H9 (cell line): Measurements from ENCODE around the gene PDE12. TPM values are rescaled to one million over a fixed set of nuclear protein-coding genes. Genes with fewer than 3 reads are reported as not detected.

Source experiments
- DNase-seq: peaks from one replicate; pipeline ENCODE4 v3.0.0-alpha.2; 2017
- H2AFZ ChIP-seq: one replicate; pipeline ENCODE4 v1.6.1; 2013; ENCODE audit warnings: mild to moderate bottlenecking, low read length, control low read depth, moderate library complexity
- H2AK5ac ChIP-seq: 2 replicates; pipeline ENCODE4 v1.6.1; 2013; ENCODE audit warnings: low read length, control low read depth, mixed read lengths; ENCODE audit not compliant: insufficient read length
- H2BK120ac ChIP-seq: one replicate; pipeline ENCODE4 v1.6.1; 2013; ENCODE audit warnings: low read depth, mild to moderate bottlenecking, low read length, control low read depth, inconsistent platforms; ENCODE audit not compliant: poor library complexity, severe bottlenecking
- H2BK12ac ChIP-seq: 2 replicates; pipeline ENCODE4 v1.6.1; 2013; ENCODE audit warnings: low read length, control low read depth, mixed read lengths, low read depth; ENCODE audit not compliant: insufficient read length
- H2BK15ac ChIP-seq: 2 replicates; pipeline ENCODE4 v1.6.1; 2013; ENCODE audit warnings: low read depth, low read length, control low read depth
- H2BK20ac ChIP-seq: one replicate; pipeline ENCODE4 v1.6.1; 2013; ENCODE audit warnings: low read depth, mild to moderate bottlenecking, low read length, control low read depth, inconsistent platforms; ENCODE audit not compliant: poor library complexity, severe bottlenecking
- H2BK5ac ChIP-seq: 2 replicates; pipeline ENCODE4 v1.6.1; 2013; ENCODE audit warnings: low read length, control low read depth, mixed read lengths; ENCODE audit not compliant: insufficient read length
- H3K14ac ChIP-seq: 2 replicates; pipeline ENCODE4 v1.6.1; 2013; ENCODE audit warnings: low read length, control low read depth; ENCODE audit not compliant: insufficient read depth
- H3K18ac ChIP-seq: 2 replicates; pipeline ENCODE4 v1.6.1; 2013; ENCODE audit warnings: low read depth, mild to moderate bottlenecking, mixed read lengths, low read length, control low read depth; ENCODE audit not compliant: insufficient read length
- H3K23ac ChIP-seq: 2 replicates; pipeline ENCODE4 v1.6.1; 2013; ENCODE audit warnings: low read length, control low read depth, mixed read lengths, low read depth; ENCODE audit not compliant: insufficient read length
- H3K23me2 ChIP-seq: 2 replicates; pipeline ENCODE4 v1.6.1; 2013; ENCODE audit warnings: low read depth, mild to moderate bottlenecking, mixed read lengths, low read length, control low read depth; ENCODE audit not compliant: insufficient read length, poor library complexity, severe bottlenecking
- H3K27ac ChIP-seq: 2 replicates; pipeline ENCODE4 v1.5.1; 2013; ENCODE audit warnings: low read length, control low read depth, mixed read lengths, low read depth; ENCODE audit not compliant: insufficient read length
- H3K27me3 ChIP-seq: 2 replicates; pipeline ENCODE4 v1.6.1; 2013; ENCODE audit warnings: low read length, control low read depth, inconsistent platforms; ENCODE audit not compliant: insufficient read depth
- H3K4ac ChIP-seq: 2 replicates; pipeline ENCODE4 v1.6.1; 2013; ENCODE audit warnings: low read depth, mild to moderate bottlenecking, control low read depth, inconsistent platforms, low read length, moderate library complexity
- H3K4me1 ChIP-seq: 2 replicates; pipeline ENCODE4 v1.6.1; 2013; ENCODE audit warnings: low read length, control low read depth, inconsistent platforms; ENCODE audit not compliant: insufficient read depth
- H3K4me2 ChIP-seq: 2 replicates; pipeline ENCODE4 v1.6.1; 2013; ENCODE audit warnings: low read length, control low read depth, mixed read lengths; ENCODE audit not compliant: insufficient read length, insufficient read depth
- H3K56ac ChIP-seq: 2 replicates; pipeline ENCODE4 v1.6.1; 2013; ENCODE audit warnings: low read depth, mild to moderate bottlenecking, mixed read lengths, low read length, control low read depth; ENCODE audit not compliant: insufficient read length
- H3K79me1 ChIP-seq: 2 replicates; pipeline ENCODE4 v1.6.1; 2013; ENCODE audit warnings: low read depth, mild to moderate bottlenecking, moderate library complexity, low read length, control low read depth, inconsistent platforms; ENCODE audit not compliant: insufficient read depth, poor library complexity, severe bottlenecking
- H3K79me2 ChIP-seq: 2 replicates; pipeline ENCODE4 v1.6.1; 2013; ENCODE audit warnings: low read length, control low read depth, inconsistent platforms; ENCODE audit not compliant: insufficient read depth
- H3K9ac ChIP-seq: 2 replicates; pipeline ENCODE4 v1.6.1; 2013; ENCODE audit warnings: low read length, control low read depth, mixed read lengths; ENCODE audit not compliant: insufficient read length; ENCODE audit errors: extremely low read depth
- H3K9me3 ChIP-seq: one replicate; pipeline ENCODE4 v1.6.1; 2013; ENCODE audit warnings: low read depth, low read length, inconsistent platforms; ENCODE audit not compliant: control insufficient read depth
- H3T11ph ChIP-seq: one replicate; pipeline ENCODE4 v1.6.1; 2013; ENCODE audit warnings: mild to moderate bottlenecking, low read length, control low read depth, inconsistent platforms
- H4K20me1 ChIP-seq: one replicate; pipeline ENCODE4 v1.6.1; 2013; ENCODE audit not compliant: control insufficient read depth, insufficient read length, insufficient read depth
- H4K5ac ChIP-seq: 2 replicates; pipeline ENCODE4 v1.6.1; 2013; ENCODE audit warnings: low read depth, mild to moderate bottlenecking, mixed read lengths, low read length, control low read depth; ENCODE audit not compliant: insufficient read length
- H4K8ac ChIP-seq: replicated peaks from 2 replicates; pipeline ENCODE4 v1.6.1; 2013; ENCODE audit warnings: low read length, control low read depth, mixed read lengths, low read depth; ENCODE audit not compliant: insufficient read length
- H4K91ac ChIP-seq: 2 replicates; pipeline ENCODE4 v1.6.1; 2013; ENCODE audit warnings: low read depth, mild to moderate bottlenecking, moderate library complexity, mixed read lengths, low read length, control low read depth; ENCODE audit not compliant: insufficient read length
- H3K27ac Mint-ChIP-seq, 3 experiments: 2 replicates in 2 of 3; 3 replicates in 1 of 3; pipeline ENCODE4 v1.8.0; 2020 to 2021; ENCODE audit warnings: mixed read lengths in 3 of 3, mild to moderate bottlenecking in 1 of 3, moderate library complexity in 1 of 3
- H3K27me3 Mint-ChIP-seq: 2 replicates; pipeline ENCODE4 v1.8.0; 2021; ENCODE audit warnings: low read depth, mild to moderate bottlenecking, moderate library complexity, mixed read lengths
- H3K36me3 Mint-ChIP-seq, 3 experiments: 2 replicates in 2 of 3; 3 replicates in 1 of 3; pipeline ENCODE4 v1.8.0; 2020 to 2021; ENCODE audit warnings: low read depth in 3 of 3, mixed read lengths in 3 of 3; ENCODE audit not compliant: insufficient read depth in 1 of 3
- H3K4me1 Mint-ChIP-seq, 2 experiments: 2 replicates each; pipeline ENCODE4 v1.8.0; 2020; ENCODE audit warnings: mixed read lengths in 2 of 2
- H3K4me3 Mint-ChIP-seq, 2 experiments: 2 replicates in 1 of 2; 3 replicates in 1 of 2; pipeline ENCODE4 v1.8.0; 2020 to 2021; ENCODE audit warnings: mild to moderate bottlenecking in 2 of 2, mixed read lengths in 2 of 2, moderate library complexity in 1 of 2
- H3K9me3 Mint-ChIP-seq, 2 experiments: 2 replicates in 1 of 2; 3 replicates in 1 of 2; pipeline ENCODE4 v1.8.0; 2020; ENCODE audit warnings: mild to moderate bottlenecking in 2 of 2, mixed read lengths in 2 of 2, moderate library complexity in 1 of 2
- CTCF ChIP-seq: fragments of 200-600 bp; sonication (generic); conservative IDR thresholded peaks from 3 replicates; pipeline ENCODE4 v1.8.0; 2021; ENCODE audit warnings: antibody characterized with exemption, mild to moderate bottlenecking
- WGBS: extraction: QIAGEN DNeasy Blood & Tissue Kit; methylation state at CpG from one replicate; pipeline ENCODE4 v1.1.7; 2013; ENCODE audit warnings: missing lambda C conversion rate, low lambda C conversion rate, mixed read lengths; ENCODE audit not compliant: insufficient read length; ENCODE audit errors: extremely low coverage; 5-methylcytosine and 5-hydroxymethylcytosine counted together
- total RNA-seq: library from RNA; stranded (reverse); gene quantifications from 2 replicates; pipeline ENCODE4 v1.2.1, GENCODE V29; 2021

The PDE12 gene
- total RNA-seq, 1 experiment from 2014 or later = 18.9 TPM

GRCh38 chr3:57556459-57557084, 498 bp downstream of the PDE12 start:
- no peak overlapping the region for H2BK5ac ChIP-seq
- H2BK120ac ChIP-seq = no peak overlapping the region
- TF ChIP-seq CTCF = no peak
- H3K4me2 ChIP-seq = peak overlapping the region; percentile 75
- no peaks in the 10 kb centered on the region for H3K79me2 ChIP-seq
- H3K4ac ChIP-seq = no peak overlapping the region
- H3K23me2 ChIP-seq = peaks cover 10% of the 10 kb centered on the region
- Mint-ChIP-seq H3K36me3 (peaks cover 0 to 18% (median 16%) of the 10 kb centered on the region in 3 experiments; a peak in 6 of 7 replicates), H3K4me3 (peak overlapping the region; percentile 88 to 89), H3K4me1 (peaks cover 14 to 20% of the 10 kb centered on the region in 2 experiments), H3K9me3 (no peaks in the 10 kb centered on the region), H3K27ac (peak overlapping the region in 2 of 3 experiments; percentile 77 to 100; a peak in 2 of 7 replicates), H3K27me3 (peaks cover 9% of the 10 kb centered on the region; the same call in 1 of the 2 replicates)
- no peak overlapping the region for H3K56ac ChIP-seq
- H3K79me1 ChIP-seq = no peaks in the 10 kb centered on the region
- no CpG with 5 or more reads among the region's 54 CpGs for WGBS
- no peak overlapping the region for H4K91ac ChIP-seq
- no peak overlapping the region for H3K23ac ChIP-seq
- peak overlapping the region; percentile 31 for H3K9ac ChIP-seq
- H3K18ac ChIP-seq = no peak overlapping the region
- H3T11ph ChIP-seq = no peak overlapping the region
- no peak for DNase-seq
- no peak overlapping the region; the same call in 1 of the 2 replicates for H3K14ac ChIP-seq
- H4K5ac ChIP-seq = no peak overlapping the region
- no peaks in the 10 kb centered on the region for H3K4me1 ChIP-seq
- H3K27me3 ChIP-seq = no peaks in the 10 kb centered on the region
- H3K27ac ChIP-seq = no peak overlapping the region
- no peak overlapping the region for H2AK5ac ChIP-seq
- H4K20me1 ChIP-seq = no peaks in the 10 kb centered on the region
- no peak overlapping the region for H2AFZ ChIP-seq
- no peak overlapping the region for H2BK15ac ChIP-seq
- H2BK12ac ChIP-seq = no peak overlapping the region
- H4K8ac ChIP-seq = no peak overlapping the region
- no peak overlapping the region for H2BK20ac ChIP-seq
- H3K9me3 ChIP-seq = no peaks in the 10 kb centered on the region
